Activated CD4-positive, alpha-beta memory T cell treated with anti-CD3 and anti-CD28 coated beads for 36 hours (primary cell): Measurements from ENCODE around the gene ACADVL. TPM values are rescaled to one million over a fixed set of nuclear protein-coding genes. Genes with fewer than 3 reads are reported as not detected.

Source experiments
- CTCF ChIA-PET: fragments of 350-600 bp; sonication (Branson Sonifier 250); formaldehyde crosslinking; loops from one replicate; lab custom pipeline; 2021; ENCODE audit warnings: antibody characterized with exemption, inconsistent platforms; lab: Charles Lee
- POLR2A ChIA-PET: fragments of 350-600 bp; sonication (Branson Sonifier 250); formaldehyde crosslinking; loops from one replicate; lab custom pipeline; 2021; ENCODE audit warnings: antibody characterized with exemption; lab: Charles Lee
- DNase-seq: peaks from one replicate; pipeline ENCODE4 v3.0.0-alpha.2; 2020
- H3K27ac Mint-ChIP-seq: one replicate; pipeline ENCODE4 v1.8.0; 2021; ENCODE audit warnings: mixed read lengths
- H3K27me3 Mint-ChIP-seq: one replicate; pipeline ENCODE4 v1.8.0; 2021; ENCODE audit warnings: mixed read lengths
- H3K36me3 Mint-ChIP-seq: one replicate; pipeline ENCODE4 v1.8.0; 2021; ENCODE audit warnings: mixed read lengths
- H3K4me1 Mint-ChIP-seq: one replicate; pipeline ENCODE4 v1.8.0; 2021; ENCODE audit warnings: low read depth, mixed read lengths
- H3K4me3 Mint-ChIP-seq: one replicate; pipeline ENCODE4 v1.8.0; 2021; ENCODE audit warnings: mild to moderate bottlenecking, mixed read lengths
- H3K9me3 Mint-ChIP-seq: one replicate; pipeline ENCODE4 v1.8.0; 2021; ENCODE audit warnings: mixed read lengths
- intact Hi-C: fragments of 100-400 bp; cut with micrococcal nuclease; formaldehyde crosslinking; loops from one replicate; pipeline ENCODE4 v1.15.1; 2023
- total RNA-seq, 2 experiments: library from RNA; stranded (reverse); gene quantifications; one replicate each; pipeline ENCODE4 v1.2.3, GENCODE V29; 2021

Gene ACADVL
- total RNA-seq, 2 experiments from 2014 or later: 332 to 340 TPM

GRCh38 chr17:7220593-7221277, 997 bp downstream of the ACADVL start:
- no peaks in the 10 kb centered on the region for H3K9me3 Mint-ChIP-seq
- intact Hi-C loops: loop anchor here (1.0 to 2.0 kb wide), 2 partner anchors 14 to 76 kb away; partner anchors contain the start of gene DVL2
- peak; percentile 82 for DNase-seq
- peaks cover 45% of the 10 kb centered on the region for H3K4me1 Mint-ChIP-seq
- peak overlapping the region; percentile 92 for H3K27ac Mint-ChIP-seq
- ChIA-PET POLR2A (interaction anchor here (0.5 to 4.9 kb wide), 10 partner anchors 9 to 641 kb away, joined by 3 to 33 read pairs (median 4); partner anchors contain the start of genes DVL2, GABARAP and PHF23), CTCF (interaction anchor here (0.8 to 4.2 kb wide), 14 partner anchors 9 to 340 kb away, joined by 3 to 48 read pairs (median 8); partner anchors contain the start of genes CTDNEP1, DVL2, ELP5 and GABARAP)
- no peaks in the 10 kb centered on the region for H3K27me3 Mint-ChIP-seq
- H3K4me3 Mint-ChIP-seq: peak overlapping the region; percentile 90
- peaks cover 28% of the 10 kb centered on the region for H3K36me3 Mint-ChIP-seq

DNA sequence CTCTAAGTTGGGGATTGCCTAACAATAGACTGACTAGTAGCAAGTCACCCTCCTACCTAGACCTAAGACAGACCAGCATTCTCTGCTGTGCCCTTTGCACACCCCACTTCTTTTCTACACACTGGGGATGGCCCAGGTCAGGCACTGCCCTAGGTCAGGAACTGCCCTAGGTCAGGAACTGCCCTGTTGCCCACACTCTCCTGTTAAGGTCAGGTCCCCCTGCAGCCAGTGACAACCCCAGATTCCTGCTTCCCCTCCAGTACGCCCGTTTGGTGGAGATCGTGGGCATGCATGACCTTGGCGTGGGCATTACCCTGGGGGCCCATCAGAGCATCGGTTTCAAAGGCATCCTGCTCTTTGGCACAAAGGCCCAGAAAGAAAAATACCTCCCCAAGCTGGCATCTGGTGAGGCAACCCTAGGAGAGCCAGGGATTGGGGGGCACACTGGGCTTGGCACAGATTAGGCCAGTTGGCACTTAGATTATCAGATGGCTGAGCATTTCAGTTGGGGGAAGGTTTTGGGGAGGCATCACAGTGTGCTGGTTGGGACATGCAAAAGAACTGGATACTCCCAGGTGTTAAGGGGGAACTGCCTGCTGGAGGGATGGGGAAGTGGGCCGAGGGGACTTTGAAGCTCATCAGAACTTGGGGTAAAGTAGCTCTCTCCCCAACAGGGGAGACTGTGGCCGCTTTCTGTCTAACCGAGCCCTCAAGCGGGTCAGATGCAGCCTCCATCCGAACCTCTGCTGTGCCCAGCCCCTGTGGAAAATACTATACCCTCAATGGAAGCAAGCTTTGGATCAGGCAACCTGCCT, 1.7 kb downstream of the ACADVL start:
- peak overlapping the region; percentile 90 for H3K4me3 Mint-ChIP-seq
- no peaks in the 10 kb centered on the region for H3K27me3 Mint-ChIP-seq
- H3K9me3 Mint-ChIP-seq: no peaks in the 10 kb centered on the region
- no peak for DNase-seq
- H3K27ac Mint-ChIP-seq: peak overlapping the region; percentile 92
- intact Hi-C loops: loop anchor here (1.0 to 2.0 kb wide), 2 partner anchors 13 to 75 kb away; partner anchors contain the start of gene DVL2
- peaks cover 31% of the 10 kb centered on the region for H3K36me3 Mint-ChIP-seq
- POLR2A ChIA-PET: interaction anchor here (0.5 to 4.9 kb wide), 11 partner anchors 8 to 642 kb away, joined by 3 to 33 read pairs (median 5); partner anchors contain the start of genes DVL2, GABARAP and PHF23
- H3K4me1 Mint-ChIP-seq: peaks cover 38% of the 10 kb centered on the region
- CTCF ChIA-PET: interaction anchor here (0.8 to 4.2 kb wide), 13 partner anchors 8 to 339 kb away, joined by 3 to 48 read pairs (median 8); partner anchors contain the start of genes CTDNEP1, DVL2, ELP5 and GABARAP

GRCh38 chr17:7222093-7222971, 2.6 kb downstream of the ACADVL start:
- Mint-ChIP-seq H3K36me3 (peaks cover 31% of the 10 kb centered on the region), H3K27ac (peak overlapping the region; percentile 92), H3K9me3 (no peaks in the 10 kb centered on the region), H3K4me3 (no peak overlapping the region), H3K27me3 (no peaks in the 10 kb centered on the region), H3K4me1 (peaks cover 34% of the 10 kb centered on the region)
- ChIA-PET CTCF (interaction anchor here (1.5 to 4.2 kb wide), 2 partner anchors 16 to 339 kb away, joined by 4 to 34 read pairs; partner anchors contain the start of gene PHF23), POLR2A (interaction anchor here (2.5 to 4.9 kb wide), 2 partner anchors 12 to 74 kb away, joined by 5 to 33 read pairs; partner anchors contain the start of gene DVL2)
- intact Hi-C loops: no loop called here
- DNase-seq: no peak

- Mint-ChIP-seq H3K9me3 (no peaks in the 10 kb centered on the region), H3K27me3 (no peaks in the 10 kb centered on the region), H3K27ac (no peak overlapping the region), H3K4me1 (peaks cover 30% of the 10 kb centered on the region), H3K36me3 (peaks cover 32% of the 10 kb centered on the region), H3K4me3 (no peak overlapping the region)
- ChIA-PET POLR2A (interaction anchor here (2.5 to 4.9 kb wide), 2 partner anchors 11 to 74 kb away, joined by 5 to 33 read pairs; partner anchors contain the start of gene DVL2), CTCF (no interaction called here)
- intact Hi-C loops: no loop called here
- no peak for DNase-seq
Measured at GRCh38 chr17:7222972-7223292, 3.2 kb downstream of the ACADVL start.

DNA sequence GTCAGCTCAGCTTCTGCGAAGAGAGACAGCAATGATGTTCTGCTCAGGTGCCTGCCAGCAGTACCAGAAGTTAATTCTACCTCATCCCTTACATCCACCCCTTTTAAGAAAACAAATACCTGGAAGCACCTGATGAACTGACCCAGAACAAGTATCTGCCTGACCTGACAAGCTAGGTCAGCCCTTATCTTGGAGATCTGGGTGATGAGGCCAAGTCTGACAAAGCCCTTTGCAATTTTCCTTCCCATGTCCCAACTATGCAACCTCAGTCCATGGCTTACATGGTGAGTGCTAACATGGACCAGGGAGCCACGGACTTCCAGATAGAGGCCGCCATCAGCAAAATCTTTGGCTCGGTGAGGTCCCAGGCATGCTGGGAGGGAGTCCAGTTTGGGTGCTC, 3.6 kb downstream of the ACADVL start:
- no peak for DNase-seq

GRCh38 chr17:7224110-7224509, 4.4 kb downstream of the ACADVL start:
- peaks cover 39% of the 10 kb centered on the region for H3K36me3 Mint-ChIP-seq
- POLR2A ChIA-PET: interaction anchor here (1.4 to 4.9 kb wide), 3 partner anchors 10 to 72 kb away, joined by 5 to 33 read pairs (median 5); partner anchors contain the start of gene DVL2
- CTCF ChIA-PET: no interaction called here

More for the DNA sequence above, 3.6 kb downstream of the ACADVL start:
- Mint-ChIP-seq H3K27ac (no peak overlapping the region), H3K9me3 (no peaks in the 10 kb centered on the region), H3K27me3 (no peaks in the 10 kb centered on the region), H3K4me3 (no peak overlapping the region), H3K36me3 (peaks cover 36% of the 10 kb centered on the region), H3K4me1 (peaks cover 30% of the 10 kb centered on the region)
- ChIA-PET CTCF (no interaction called here), POLR2A (interaction anchor here (2.5 to 4.9 kb wide), 2 partner anchors 11 to 73 kb away, joined by 5 to 33 read pairs; partner anchors contain the start of gene DVL2)
- intact Hi-C loops: no loop called here

GRCh38 chr17:7224661-7225111, 4.9 kb downstream of the ACADVL start:
- POLR2A ChIA-PET: interaction anchor here (1.4 kb wide), 1 partner anchor 9 kb away, joined by 5 read pairs; the partner anchor contains the start of gene DVL2
- peaks cover 44% of the 10 kb centered on the region for H3K36me3 Mint-ChIP-seq
- no peak for DNase-seq

More at GRCh38 chr17:7224110-7224509, 4.4 kb downstream of the ACADVL start:
- H3K27me3 Mint-ChIP-seq: no peaks in the 10 kb centered on the region
- no peaks in the 10 kb centered on the region for H3K9me3 Mint-ChIP-seq
- intact Hi-C loops: no loop called here
- H3K4me1 Mint-ChIP-seq: peaks cover 26% of the 10 kb centered on the region
- no peak for DNase-seq
- no peak overlapping the region for H3K4me3 Mint-ChIP-seq
- H3K27ac Mint-ChIP-seq: no peak overlapping the region

GRCh38 chr17:7225711-7226331, 6.1 kb downstream of the ACADVL start:
- H3K36me3 Mint-ChIP-seq: peaks cover 44% of the 10 kb centered on the region
- no peak overlapping the region for H3K4me3 Mint-ChIP-seq
- no peaks in the 10 kb centered on the region for H3K27me3 Mint-ChIP-seq
- CTCF ChIA-PET: no interaction called here
- intact Hi-C loops: no loop called here
- POLR2A ChIA-PET: interaction anchor here (1.4 kb wide), 1 partner anchor 8 kb away, joined by 5 read pairs; the partner anchor contains the start of gene DVL2
- no peak for DNase-seq
- H3K4me1 Mint-ChIP-seq: peaks cover 19% of the 10 kb centered on the region
- H3K27ac Mint-ChIP-seq: no peak overlapping the region
- H3K9me3 Mint-ChIP-seq: no peaks in the 10 kb centered on the region

More at GRCh38 chr17:7224661-7225111, 4.9 kb downstream of the ACADVL start:
- no peaks in the 10 kb centered on the region for H3K9me3 Mint-ChIP-seq
- no peaks in the 10 kb centered on the region for H3K27me3 Mint-ChIP-seq
- H3K27ac Mint-ChIP-seq: no peak overlapping the region
- CTCF ChIA-PET: no interaction called here
- peaks cover 22% of the 10 kb centered on the region for H3K4me1 Mint-ChIP-seq
- H3K4me3 Mint-ChIP-seq: no peak overlapping the region
- intact Hi-C loops: no loop called here

DNA sequence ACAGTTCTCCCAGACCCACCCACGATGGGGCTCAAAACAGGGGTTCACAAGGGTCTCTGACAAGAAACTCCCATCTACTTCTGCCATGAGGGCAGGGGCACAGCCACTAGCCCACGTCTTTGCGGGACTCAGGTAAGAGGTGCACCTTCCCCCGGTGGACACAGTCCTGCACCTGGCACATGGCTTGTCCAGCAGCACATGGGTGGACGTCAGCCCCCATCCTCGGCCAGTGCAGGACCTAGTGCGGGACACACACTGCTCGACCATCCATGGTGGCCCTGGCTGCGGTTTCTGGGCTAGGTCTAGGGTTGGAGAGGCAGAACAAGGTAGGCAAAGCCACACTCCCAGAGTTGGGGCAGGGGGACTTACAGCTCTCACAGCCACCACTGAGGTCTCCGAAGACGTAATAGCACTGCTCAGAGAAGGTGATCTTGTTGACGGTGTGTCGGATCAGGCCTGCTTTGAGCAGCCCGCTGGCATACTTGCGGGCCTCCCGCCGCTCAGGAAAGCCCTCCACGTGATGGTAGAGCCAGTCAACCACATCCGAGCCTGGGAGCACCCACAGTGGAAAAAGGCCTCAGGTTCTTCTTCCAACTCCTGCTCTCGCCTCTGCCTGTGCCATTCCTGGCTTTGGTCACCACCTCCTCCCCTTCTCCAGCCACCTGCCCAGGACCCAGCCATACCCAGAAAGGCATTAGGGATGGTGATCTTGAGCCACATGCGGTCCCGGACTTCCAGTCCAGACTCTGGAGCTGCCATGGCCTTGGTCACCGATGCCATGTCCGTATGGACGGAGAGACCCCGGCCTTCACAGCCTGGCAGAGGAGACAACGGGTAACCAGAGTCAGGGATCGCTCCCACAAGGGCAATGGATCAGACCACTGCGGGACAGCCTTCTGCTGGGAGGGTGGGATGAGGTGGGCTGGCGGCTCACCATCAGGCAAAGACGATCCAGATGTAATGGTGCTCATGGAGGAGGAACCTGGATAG, 7.3 kb downstream of the ACADVL start:
- ChIA-PET CTCF (no interaction called here), POLR2A (no interaction called here)
- no peak overlapping the region for H3K4me3 Mint-ChIP-seq
- H3K4me1 Mint-ChIP-seq: peaks cover 15% of the 10 kb centered on the region
- H3K27me3 Mint-ChIP-seq: no peaks in the 10 kb centered on the region
- no peak overlapping the region for H3K27ac Mint-ChIP-seq
- H3K9me3 Mint-ChIP-seq: no peaks in the 10 kb centered on the region
- DNase-seq: no peak
- peaks cover 37% of the 10 kb centered on the region for H3K36me3 Mint-ChIP-seq
- intact Hi-C loops: no loop called here

DNA sequence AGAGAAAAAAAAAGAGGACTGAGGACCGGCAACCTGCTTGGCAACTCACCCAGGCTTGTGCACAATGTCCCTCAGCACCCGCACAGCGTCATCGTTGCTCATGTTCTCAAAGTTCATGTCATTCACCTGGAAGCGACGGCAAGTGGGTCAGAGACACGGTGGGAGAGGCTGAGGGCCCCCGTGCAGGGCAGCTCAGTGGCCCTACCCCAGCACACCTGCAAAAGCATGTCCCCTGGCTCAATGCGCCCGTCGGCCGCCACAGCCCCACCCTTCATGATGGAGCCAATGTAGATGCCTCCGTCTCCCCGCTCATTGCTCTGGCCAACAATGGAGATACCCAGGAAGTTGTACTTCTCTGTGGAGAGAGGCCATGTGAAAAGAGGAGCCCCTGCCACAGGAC, 9.2 kb downstream of the ACADVL start:
- POLR2A ChIA-PET: interaction anchor here (2.0 kb wide), 1 partner anchor 9 kb away, joined by 6 read pairs; the partner anchor contains the start of genes ACADVL and DLG4

More for the DNA sequence above, 9.2 kb downstream of the ACADVL start:
- peaks cover 29% of the 10 kb centered on the region for H3K4me1 Mint-ChIP-seq
- H3K36me3 Mint-ChIP-seq: peaks cover 28% of the 10 kb centered on the region
- H3K27me3 Mint-ChIP-seq: no peaks in the 10 kb centered on the region
- intact Hi-C loops: no loop called here
- no peak overlapping the region for H3K27ac Mint-ChIP-seq
- CTCF ChIA-PET: no interaction called here
- H3K4me3 Mint-ChIP-seq: no peak overlapping the region
- H3K9me3 Mint-ChIP-seq: no peaks in the 10 kb centered on the region
- DNase-seq: no peak
